ENCODE results near the gene KRTAP6-1. TPM values are rescaled to one million over a fixed set of nuclear protein-coding genes. Genes with fewer than 3 reads are reported as not detected.

Gene KRTAP6-1
- total and polyA plus RNA-seq, 2 of the 4 experiments (the other 2 are of a cell fraction) = not detected

GRCh38 chr21:30638686-30639085, 25.0 kb upstream of the KRTAP6-1 start:
- CTCF ChIA-PET = no interaction called here
- Histone ChIP-seq H3K4me3 (ENCODE audit: insufficient read depth, low read depth, low read length) (no peak overlapping the region), H4K8ac (ENCODE audit: low read depth in 2 of 2, low read length in 2 of 2) (no peak overlapping the region), H3K18ac (ENCODE audit: low read depth, low read length) (no peak overlapping the region), H3K4me2 (ENCODE audit: low read depth, low read length) (no peak overlapping the region), H2AK5ac (ENCODE audit: low read depth, low read length) (no peak overlapping the region), H3K27me3 (ENCODE audit: control insufficient read depth, insufficient read depth, low read length) (no peaks in the 10 kb centered on the region), H3K4ac (ENCODE audit: low read depth, low read length) (no peak overlapping the region), H2BK5ac (ENCODE audit: low read depth, low read length, poor library complexity, severe bottlenecking) (no peak overlapping the region), H3K79me1 (ENCODE audit: low read depth in 1 of 2, low read length in 2 of 2) (no peaks in the 10 kb centered on the region), H4K20me1 (ENCODE audit: insufficient read depth, low read length) (no peaks in the 10 kb centered on the region), H3K23ac (ENCODE audit: low read depth, low read length) (no peak overlapping the region), H3K4me1 (ENCODE audit: control insufficient read depth, insufficient read depth, low read length) (no peaks in the 10 kb centered on the region), H3K27ac (ENCODE audit: insufficient read depth, low read length) (no peak overlapping the region), H3K36me3 (ENCODE audit: control insufficient read depth, insufficient read depth, low read length) (no peaks in the 10 kb centered on the region), H4K5ac (ENCODE audit: low read depth, low read length) (no peak overlapping the region), H2BK20ac (ENCODE audit: low read depth, low read length) (no peak overlapping the region), H4K91ac (ENCODE audit: insufficient read depth, low read depth, low read length) (no peak overlapping the region), H3K56ac (ENCODE audit: extremely low read depth, insufficient read depth, low read length) (no peak overlapping the region), H3K9me3 (ENCODE audit: control insufficient read depth, insufficient read depth, low read length) (peaks cover 9% of the 10 kb centered on the region), H2BK15ac (ENCODE audit: low read depth, low read length) (no peak overlapping the region), H3K9me1 (ENCODE audit: insufficient read depth, low read length) (no peaks in the 10 kb centered on the region), H3K9ac (ENCODE audit: low read depth, low read length) (no peak overlapping the region), H3K14ac (replicated peaks; ENCODE audit: low read depth, low read length) (no peak overlapping the region), H2AK9ac (replicated peaks; ENCODE audit: low read depth, low read length, poor library complexity) (no peak overlapping the region), H2BK120ac (ENCODE audit: low read depth, low read length) (no peak overlapping the region), H2AFZ (replicated peaks; ENCODE audit: low read length, poor library complexity) (no peak overlapping the region)
- intact Hi-C loops (cut with micrococcal nuclease) (no loop called here), in situ Hi-C loops (cut with MboI; ENCODE audit: low sequenced_read_pairs) (no loop called here), dilution Hi-C loops (cut with HindIII; ENCODE audit: low sequenced_read_pairs, unreplicated experiment) (no loop called here)
- DNase-seq (no peak), ATAC-seq (ENCODE audit: low read depth) (no peak)
- POLR2A ChIA-PET (ENCODE audit: unreplicated experiment) = no interaction called here
- BruUV-seq (replicated peaks) = no TSS peak
- TF ChIP-seq RCOR1 (IDR thresholded peaks at IDR 0.05; ENCODE audit: insufficient replicate concordance, low read length) (no peak), CTCF (conservative IDR thresholded peaks at IDR 0.05; ENCODE audit: low read depth, low read length) (no peak), RAD21 (IDR thresholded peaks at IDR 0.05; ENCODE audit: low read length) (no peak), CEBPB (IDR thresholded peaks at IDR 0.05; ENCODE audit: low read depth, low read length) (peak; percentile 71)
- WGBS, 2 experiments (ENCODE audit: extremely low coverage in 2 of 2, insufficient read length in 1 of 2) = no CpG with 5 or more reads among the region's 3 CpGs
